HEK293T (cell line): Measurements from ENCODE around the gene NXPE3.

ENCODE experiments used
- ARNT ChIP-seq: fragments of 450-650 bp; IDR thresholded peaks from 2 replicates; pipeline ENCODE4 v1.6.1; 2017; ENCODE audit warnings: mild to moderate bottlenecking
- BHLHE40 ChIP-seq: fragments of 450-650 bp; IDR thresholded peaks from 2 replicates; pipeline ENCODE4 v1.6.1; 2016; ENCODE audit warnings: mild to moderate bottlenecking, moderate library complexity, borderline replicate concordance
- ELF4 ChIP-seq: fragments of 450-650 bp; IDR thresholded peaks from 2 replicates; pipeline ENCODE4 v1.6.1; 2017; ENCODE audit warnings: antibody characterized with exemption
- FOXA1 ChIP-seq: fragments of 450-650 bp; IDR thresholded peaks from 2 replicates; pipeline ENCODE4 v1.6.1; 2016; ENCODE audit warnings: mild to moderate bottlenecking
- FOXK2 ChIP-seq: fragments of 450-650 bp; IDR thresholded peaks from 2 replicates; pipeline ENCODE4 v1.6.1; 2016; ENCODE audit warnings: mild to moderate bottlenecking
- FOXM1 ChIP-seq: fragments of 450-650 bp; IDR thresholded peaks from 2 replicates; pipeline ENCODE4 v1.6.1; 2017; ENCODE audit warnings: mild to moderate bottlenecking, borderline replicate concordance
- HDGF ChIP-seq: fragments of 450-650 bp; IDR thresholded peaks from 2 replicates; pipeline ENCODE4 v1.6.1; 2017; ENCODE audit warnings: antibody characterized with exemption, borderline replicate concordance
- L3MBTL2 ChIP-seq: fragments of 450-650 bp; conservative IDR thresholded peaks from 2 replicates; pipeline ENCODE4 v1.6.1; 2016; ENCODE audit warnings: mild to moderate bottlenecking
- LEF1 ChIP-seq: fragments of 450-650 bp; IDR thresholded peaks from 2 replicates; pipeline ENCODE4 v1.6.1; 2017; ENCODE audit warnings: mild to moderate bottlenecking, borderline replicate concordance
- PKNOX1 ChIP-seq: fragments of 450-650 bp; IDR thresholded peaks from 2 replicates; pipeline ENCODE4 v1.6.1; 2016
- SP1 ChIP-seq: fragments of 450-650 bp; IDR thresholded peaks from 2 replicates; pipeline ENCODE4 v1.6.1; 2017
- TARDBP ChIP-seq: fragments of 450-650 bp; IDR thresholded peaks from 2 replicates; pipeline ENCODE4 v1.6.1; 2016
- ZNF384 ChIP-seq: fragments of 450-650 bp; IDR thresholded peaks from 2 replicates; pipeline ENCODE4 v1.6.1; 2016

GRCh38 chr3:101854608-101855304, 75.7 kb downstream of the NXPE3 start:
- no peak for TF ChIP-seq FOXK2
- no peak for TF ChIP-seq LEF1
- TF ChIP-seq SP1 = no peak
- no peak for TF ChIP-seq FOXA1
- TF ChIP-seq BHLHE40 = no peak
- TF ChIP-seq FOXM1 = no peak
- TF ChIP-seq TARDBP = no peak
- no peak for TF ChIP-seq L3MBTL2
- no peak for TF ChIP-seq ZNF384
- no peak for TF ChIP-seq PKNOX1
- no peak for TF ChIP-seq ELF4
- TF ChIP-seq HDGF = no peak
- TF ChIP-seq ARNT = no peak
